Spinal cord (tissue), 10 donors: ENCODE results near the gene NOL4L. TPM values are rescaled to one million over a fixed set of nuclear protein-coding genes. Genes with fewer than 3 reads are reported as not detected.

Experiments
- DNase-seq, 6 donors: peaks; one replicate each; pipeline versions ENCODE4 v3.0.0 to v3.0.0-alpha.2; 2013 to 2015; ENCODE audit warnings: low spot score in 6 of 6, low read depth in 4 of 6
- H3K27ac ChIP-seq: one replicate; pipeline ENCODE4 v1.5.1; 2013; ENCODE audit warnings: low read depth, low read length, control low read depth
- H3K27me3 ChIP-seq: one replicate; pipeline ENCODE4 v1.6.1; 2013; ENCODE audit warnings: low read length; ENCODE audit not compliant: control insufficient read depth, insufficient read depth
- H3K36me3 ChIP-seq: one replicate; pipeline ENCODE4 v1.6.1; 2013; ENCODE audit warnings: low read length; ENCODE audit not compliant: control insufficient read depth, insufficient read depth
- H3K4me1 ChIP-seq: one replicate; pipeline ENCODE4 v1.6.1; 2013; ENCODE audit warnings: low read length; ENCODE audit not compliant: control insufficient read depth, insufficient read depth
- H3K4me3 ChIP-seq: one replicate; pipeline ENCODE4 v1.5.1; 2013; ENCODE audit warnings: low read depth, low read length, control low read depth
- H3K9me3 ChIP-seq: one replicate; pipeline ENCODE4 v1.6.1; 2013; ENCODE audit warnings: low read length; ENCODE audit not compliant: control insufficient read depth, insufficient read depth
- WGBS: methylation state at CpG from one replicate; pipeline ENCODE4 v1.1.5; 2013; ENCODE audit warnings: missing lambda C conversion rate; ENCODE audit not compliant: insufficient coverage; 5-methylcytosine and 5-hydroxymethylcytosine counted together
- polyA plus RNA-seq, 2 donors: library from polyadenylated mRNA; unstranded; fragments of 120-200 nt; gene quantifications; one replicate each; pipeline ENCODE4 v1.2.1, GENCODE V29; 2013; ENCODE audit not compliant: insufficient read length in 2 of 2
- total RNA-seq, 2 donors: library from RNA; depleted of rRNA in 1 of 2; stranded (reverse); fragments of 120-200 nt in 1 of 2; fragments of >200 nt in 1 of 2; gene quantifications; one replicate each; pipeline versions ENCODE4 v1.2.3 to v1.2.4, GENCODE V29; 2013 to 2014
- donor health status: healthy.

NOL4L gene
- total and polyA plus RNA-seq, 4 donors, result 13.3 to 67.6 (median 44.5) TPM

GRCh38 chr20:32456869-32457478 lies 128.2 kb downstream of the NOL4L start:
- 4% methylated on average over 30 of the region's 36 CpGs for WGBS
- Histone ChIP-seq H3K27ac (no peak overlapping the region), H3K4me1 (peaks cover 59% of the 10 kb centered on the region)

DNA sequence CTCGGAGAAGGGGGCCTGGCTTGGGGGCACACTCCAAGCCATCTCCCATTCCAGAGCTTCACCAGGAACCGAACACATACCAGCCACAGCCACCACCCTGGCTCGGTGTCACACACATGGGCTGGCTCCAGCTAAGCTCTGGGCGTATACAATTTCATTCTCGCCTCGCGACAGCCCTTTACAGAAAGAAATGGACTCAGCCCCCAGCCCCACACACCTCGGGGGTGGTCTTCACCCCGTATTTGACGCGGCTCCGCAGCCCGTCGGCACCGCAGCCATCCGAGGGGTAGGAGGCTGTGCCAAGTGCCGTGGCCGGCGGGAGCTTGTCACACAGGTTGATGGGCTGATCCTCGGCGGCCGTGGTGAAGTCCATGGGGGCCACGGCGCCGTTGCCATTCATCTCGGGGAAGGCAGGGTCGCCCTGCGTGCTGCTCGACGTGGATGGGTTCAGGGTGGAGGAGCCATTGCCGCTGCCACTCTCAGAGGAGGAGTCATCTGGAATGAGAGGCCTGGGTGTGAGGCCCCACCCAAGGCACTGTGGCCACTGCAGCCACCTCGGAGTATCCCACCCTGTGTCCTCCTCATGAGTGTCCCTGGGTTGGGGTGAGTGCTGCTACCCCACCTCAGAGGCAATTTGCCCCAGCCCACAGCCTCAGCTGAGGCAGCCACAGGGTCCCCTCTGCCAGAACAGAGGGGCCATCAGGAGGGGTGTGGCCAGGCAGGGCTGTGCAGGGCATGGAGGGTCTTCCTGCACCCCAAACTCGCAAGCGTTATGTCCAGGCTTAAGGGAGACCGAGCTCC lies 129.0 kb downstream of the NOL4L start:
- Histone ChIP-seq H3K27me3 (no peaks in the 10 kb centered on the region), H3K27ac (no peak overlapping the region), H3K4me1 (peaks cover 60% of the 10 kb centered on the region), H3K36me3 (peaks cover 78% of the 10 kb centered on the region), H3K4me3 (no peak overlapping the region), H3K9me3 (no peaks in the 10 kb centered on the region)
- 88% methylated on average over 27 of the region's 35 CpGs for WGBS
- DNase-seq, result no peak

More at GRCh38 chr20:32456869-32457478, 128.2 kb downstream of the NOL4L start:
- H3K4me3 ChIP-seq, result peak overlapping the region; percentile 31
- DNase-seq, result peak in 2 of 6 donors; percentile 67 to 72
- H3K27me3 ChIP-seq, result no peaks in the 10 kb centered on the region
- no peaks in the 10 kb centered on the region for H3K9me3 ChIP-seq
- peaks cover 74% of the 10 kb centered on the region for H3K36me3 ChIP-seq

DNA sequence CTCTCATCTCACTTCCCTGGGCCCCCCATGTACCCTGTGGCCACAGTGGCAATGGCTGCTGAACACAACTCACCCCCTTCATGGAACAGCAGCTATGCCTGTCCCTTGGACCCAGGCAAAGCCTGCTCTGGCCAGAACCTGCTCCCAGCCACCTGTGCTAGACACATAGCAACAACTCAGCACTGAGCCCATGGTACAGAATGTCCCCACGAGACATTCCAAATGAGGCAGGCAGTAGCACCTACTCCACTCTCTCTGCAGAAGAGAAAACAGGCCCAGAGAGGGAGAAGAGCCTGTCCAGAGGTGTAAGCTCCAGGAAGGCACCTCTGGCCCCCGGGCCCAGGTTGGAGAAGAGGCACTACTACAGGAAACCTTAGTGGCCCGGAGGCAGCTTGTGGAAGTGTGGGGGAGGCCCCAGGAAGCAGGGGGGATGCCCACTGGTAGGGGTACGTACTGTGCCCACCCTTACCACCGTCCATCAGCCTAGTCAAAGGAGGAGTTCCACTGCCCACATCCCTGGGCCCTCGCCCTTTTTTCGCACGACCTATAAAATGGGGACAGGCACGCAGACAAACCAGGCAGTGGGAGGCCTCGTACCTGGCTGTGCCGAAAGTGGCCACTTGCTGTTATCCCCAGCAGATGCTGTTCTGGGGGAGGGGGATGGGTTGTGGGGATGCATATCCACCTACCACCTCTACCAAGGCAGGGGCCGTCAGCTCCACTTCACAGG lies 129.8 kb downstream of the NOL4L start:
- Histone ChIP-seq H3K27me3 (no peaks in the 10 kb centered on the region), H3K4me3 (no peak overlapping the region), H3K9me3 (no peaks in the 10 kb centered on the region), H3K4me1 (peaks cover 60% of the 10 kb centered on the region), H3K36me3 (peaks cover 78% of the 10 kb centered on the region), H3K27ac (no peak overlapping the region)
- 82% methylated on average over 9 of the region's 12 CpGs for WGBS
- no peak for DNase-seq

DNA sequence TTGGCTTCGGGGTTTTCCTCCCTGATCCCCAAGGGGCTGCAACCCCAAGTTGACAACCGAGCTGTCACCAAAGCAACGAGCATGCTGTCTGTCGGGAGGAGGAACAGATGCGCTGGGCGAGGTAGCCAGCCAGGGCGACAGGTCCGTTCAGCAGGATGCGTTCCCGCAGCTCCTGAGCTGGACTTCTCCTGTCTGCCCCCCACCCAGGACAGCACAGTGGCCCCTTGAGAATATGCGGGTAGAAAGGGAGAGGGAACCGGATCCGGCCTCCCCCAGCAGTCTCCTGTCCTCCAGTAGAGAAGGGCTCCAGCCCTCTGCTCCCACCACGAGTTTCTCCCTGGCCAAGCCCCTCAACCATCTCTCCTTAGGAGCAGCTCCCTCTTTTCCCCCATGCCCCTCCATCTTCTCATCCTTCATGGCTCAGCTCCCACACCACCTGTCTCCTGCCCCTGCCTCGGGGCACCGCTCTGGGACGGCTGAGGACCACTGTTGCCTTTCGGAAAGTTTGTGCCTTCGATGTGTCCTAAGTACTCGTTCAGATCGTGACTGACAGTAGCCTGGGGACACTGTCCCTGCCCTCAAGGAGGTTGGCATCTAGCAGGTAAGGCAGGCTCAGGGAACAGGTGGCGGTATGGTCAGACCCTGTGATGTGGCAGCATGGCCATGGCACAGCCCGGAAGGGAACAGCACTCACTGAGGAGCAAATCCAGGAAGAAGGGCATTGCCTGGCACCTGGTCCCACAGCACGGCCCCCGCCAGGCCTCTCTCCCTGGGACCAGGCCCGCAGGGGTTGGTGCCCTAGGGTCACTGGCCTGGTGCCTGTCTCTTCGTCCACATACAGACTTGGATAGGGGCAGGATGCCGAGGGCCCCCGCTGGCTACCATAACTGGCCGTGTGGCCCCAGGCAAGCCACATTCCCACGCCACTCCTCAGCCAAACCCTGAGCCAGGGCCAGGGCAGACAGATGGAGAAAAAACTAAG lies 130.7 kb downstream of the NOL4L start:
- 92% methylated on average over 27 of the region's 31 CpGs for WGBS
- Histone ChIP-seq H3K27ac (no peak overlapping the region), H3K9me3 (no peaks in the 10 kb centered on the region)

GRCh38 chr20:32453467-32454163 lies 131.5 kb downstream of the NOL4L start:
- Histone ChIP-seq H3K36me3 (peaks cover 87% of the 10 kb centered on the region), H3K9me3 (no peaks in the 10 kb centered on the region), H3K4me1 (peaks cover 64% of the 10 kb centered on the region), H3K27me3 (no peaks in the 10 kb centered on the region), H3K4me3 (no peak overlapping the region), H3K27ac (no peak overlapping the region)
- 88% methylated on average over 28 of the region's 28 CpGs for WGBS
- DNase-seq, result no peak

More for the DNA sequence above, 130.7 kb downstream of the NOL4L start:
- no peak overlapping the region for H3K4me3 ChIP-seq
- no peaks in the 10 kb centered on the region for H3K27me3 ChIP-seq
- H3K4me1 ChIP-seq, result peaks cover 62% of the 10 kb centered on the region
- DNase-seq, result no peak
- peaks cover 82% of the 10 kb centered on the region for H3K36me3 ChIP-seq

DNA sequence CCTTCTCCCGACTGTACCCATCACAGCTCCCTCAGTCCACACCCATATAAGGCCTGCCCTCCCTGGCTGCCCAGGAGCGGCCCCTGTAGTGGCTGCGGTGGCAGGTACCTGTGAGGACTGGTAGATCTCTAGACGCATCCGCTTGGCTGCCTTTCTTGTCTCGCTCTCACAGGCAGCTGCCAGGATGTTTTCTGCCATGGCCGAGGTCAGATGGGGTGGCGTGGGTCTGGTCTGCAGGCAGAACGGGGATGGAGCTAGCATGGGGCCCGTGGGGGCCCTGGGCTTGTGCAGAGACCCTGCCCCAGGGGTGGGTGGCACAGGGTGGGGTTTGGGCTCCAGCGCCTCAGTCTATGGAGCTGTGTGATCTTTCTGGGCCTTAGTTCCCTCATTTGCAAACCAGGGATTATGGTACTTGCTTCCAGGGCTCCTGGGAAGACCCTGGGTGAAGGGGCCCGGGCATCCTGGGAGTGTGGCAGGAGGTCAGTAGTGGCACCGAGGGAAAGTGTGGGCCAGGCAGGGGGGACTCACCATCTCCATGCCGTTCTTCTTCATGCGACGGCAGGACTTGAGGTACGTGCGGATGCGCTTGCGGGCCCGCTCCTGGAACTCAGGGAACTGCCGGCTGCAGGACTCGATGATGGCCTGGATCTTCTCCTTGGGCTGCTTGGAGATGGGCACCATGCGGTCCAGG lies 132.2 kb downstream of the NOL4L start:
- Histone ChIP-seq H3K4me1 (peaks cover 64% of the 10 kb centered on the region), H3K27ac (no peak overlapping the region), H3K36me3 (peaks cover 89% of the 10 kb centered on the region)

GRCh38 chr20:32451682-32452461 lies 133.3 kb downstream of the NOL4L start:
- Histone ChIP-seq H3K36me3 (peaks cover 99% of the 10 kb centered on the region), H3K27me3 (no peaks in the 10 kb centered on the region), H3K4me3 (no peak overlapping the region), H3K4me1 (peaks cover 57% of the 10 kb centered on the region), H3K9me3 (no peaks in the 10 kb centered on the region), H3K27ac (no peak overlapping the region)
- no peak for DNase-seq
- 74% methylated on average over 18 of the region's 27 CpGs for WGBS

More for the DNA sequence above, 132.2 kb downstream of the NOL4L start:
- Histone ChIP-seq H3K9me3 (no peaks in the 10 kb centered on the region), H3K4me3 (no peak overlapping the region), H3K27me3 (no peaks in the 10 kb centered on the region)
- no peak for DNase-seq
- WGBS, result 96% methylated on average over 24 of the region's 24 CpGs

DNA sequence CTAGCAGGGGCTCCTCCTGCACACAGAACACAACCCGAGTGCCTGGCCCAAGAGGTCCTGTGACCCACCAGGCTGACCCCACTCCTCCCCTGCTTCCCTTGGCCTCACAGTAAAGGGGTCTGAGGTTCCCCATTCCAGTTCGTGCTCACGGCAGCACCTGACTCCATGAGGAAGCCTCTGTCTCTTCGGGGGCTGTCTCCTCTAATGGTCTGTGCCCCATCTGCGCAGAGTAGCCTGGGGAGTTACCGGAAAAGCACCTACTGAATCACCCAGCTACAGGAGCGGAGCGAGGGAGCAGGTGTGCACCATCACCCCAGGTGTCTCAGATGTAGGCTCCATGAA lies 133.8 kb downstream of the NOL4L start:
- no peak for DNase-seq
- peaks cover 100% of the 10 kb centered on the region for H3K36me3 ChIP-seq
- H3K4me3 ChIP-seq, result no peak overlapping the region
- peaks cover 57% of the 10 kb centered on the region for H3K4me1 ChIP-seq
- 84% methylated on average over 8 of the region's 8 CpGs for WGBS
- H3K9me3 ChIP-seq, result no peaks in the 10 kb centered on the region
- H3K27ac ChIP-seq, result no peak overlapping the region
- no peaks in the 10 kb centered on the region for H3K27me3 ChIP-seq
